NCI-H1092 (cell line): Measurements from ENCODE around the gene CPNE9.
A peak's percentile ranks its signal among the peaks of the same experiment; 100 is the strongest.

Experiments
- DNase-seq: peaks from one replicate; lab custom pipeline; 2025; lab: John Stamatoyannopoulos, UW

The CPNE9 gene

GRCh38 chr3:9687514-9687913, 16.1 kb upstream of the CPNE9 start:
- DNase-seq: no peak

- no peak for DNase-seq
Observed at GRCh38 chr3:9688961-9689360, 14.7 kb upstream of the CPNE9 start.

GRCh38 chr3:9689757-9690156, 13.9 kb upstream of the CPNE9 start:
- DNase-seq: no peak

GRCh38 chr3:9690451-9691450, 12.9 kb upstream of the CPNE9 start:
- no peak for DNase-seq

DNA sequence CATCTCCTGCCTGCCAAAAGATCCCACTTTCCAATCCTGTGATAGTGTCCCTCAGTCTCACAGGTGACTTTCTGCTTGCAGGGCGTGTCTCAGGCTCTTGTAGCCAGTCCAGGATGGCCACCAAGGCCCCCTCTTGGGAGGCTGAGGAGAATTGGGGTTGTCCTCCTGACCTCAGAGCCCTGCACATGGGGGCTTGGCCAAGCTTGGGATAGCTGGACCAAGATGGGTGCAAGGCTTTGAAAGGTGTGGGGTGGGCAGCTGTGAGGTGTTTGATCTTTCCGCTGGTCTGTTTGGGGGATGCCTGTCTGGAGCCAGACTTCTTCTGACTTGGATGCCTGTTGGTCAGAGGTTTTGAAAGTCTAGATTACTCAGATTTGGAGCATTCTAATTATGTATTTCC, 12.0 kb upstream of the CPNE9 start:
- DNase-seq: no peak

- DNase-seq: no peak
Observed at GRCh38 chr3:9692416-9692815, 11.2 kb upstream of the CPNE9 start.

GRCh38 chr3:9695345-9695744, 8.3 kb upstream of the CPNE9 start:
- no peak for DNase-seq

DNA sequence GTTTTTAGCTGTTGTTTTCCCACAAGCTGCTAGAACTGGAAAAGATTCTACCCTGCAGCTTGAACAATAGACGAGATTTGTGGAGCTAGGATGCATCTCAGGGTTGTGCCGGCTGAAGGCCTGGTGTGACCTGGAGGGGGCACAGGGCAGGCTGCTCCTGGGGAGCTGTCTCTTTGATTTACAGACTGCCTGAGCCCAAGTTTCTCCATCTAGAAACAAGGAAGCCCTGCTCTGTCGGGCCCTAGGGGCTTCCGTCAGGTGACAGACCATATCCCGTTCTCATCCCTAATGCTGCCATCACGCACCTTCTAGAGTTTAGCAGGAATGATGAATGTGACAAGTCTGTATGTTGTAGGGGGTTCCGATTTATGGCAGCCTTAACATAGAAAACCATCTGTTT, 7.9 kb upstream of the CPNE9 start:
- no peak for DNase-seq

- DNase-seq: no peak
Observed at GRCh38 chr3:9696480-9697220, 7.0 kb upstream of the CPNE9 start.

DNA sequence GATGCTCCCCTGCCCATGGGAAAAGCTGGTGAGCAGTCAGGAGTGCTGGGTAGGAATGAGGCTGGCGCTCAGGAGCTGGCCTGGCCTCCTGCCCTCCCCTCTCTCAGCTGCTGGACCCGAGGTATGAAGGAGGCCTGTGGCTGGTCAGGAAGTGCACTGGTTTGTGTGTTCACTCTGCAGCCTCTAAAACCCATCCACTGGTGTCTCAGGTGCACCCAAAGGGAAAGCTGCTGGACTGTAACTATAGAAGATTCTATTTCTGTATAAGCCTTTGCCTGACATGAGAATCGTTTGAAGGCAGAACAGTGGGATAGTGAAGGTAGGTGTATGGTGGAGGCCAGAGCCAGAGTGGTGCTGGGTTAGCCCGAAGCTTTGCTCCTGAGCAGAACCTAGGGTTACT, 5.7 kb upstream of the CPNE9 start:
- no peak for DNase-seq

GRCh38 chr3:9698293-9698692, 5.3 kb upstream of the CPNE9 start:
- DNase-seq: no peak

DNA sequence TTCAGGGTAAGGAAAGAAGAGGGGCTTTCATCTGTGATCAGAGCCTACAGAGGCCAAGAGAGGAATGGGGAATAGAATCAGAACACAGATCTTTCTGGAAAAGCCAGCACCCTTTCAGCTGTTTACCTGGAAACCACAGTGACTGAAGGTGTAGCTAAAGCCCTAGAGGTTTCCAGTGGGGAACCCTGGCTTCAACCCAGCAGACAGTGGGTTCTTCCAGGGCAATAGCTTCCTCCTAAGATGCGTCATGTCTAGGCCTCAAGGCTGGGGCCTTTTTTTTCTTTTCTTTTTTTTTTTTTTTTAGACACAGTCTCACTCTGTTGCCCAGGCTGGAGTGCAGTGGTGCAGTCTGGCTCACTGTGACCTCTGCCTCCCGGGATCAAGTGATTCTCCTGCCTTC, 3.1 kb upstream of the CPNE9 start:
- no peak for DNase-seq

GRCh38 chr3:9701006-9701405, 2.6 kb upstream of the CPNE9 start:
- DNase-seq: no peak

DNA sequence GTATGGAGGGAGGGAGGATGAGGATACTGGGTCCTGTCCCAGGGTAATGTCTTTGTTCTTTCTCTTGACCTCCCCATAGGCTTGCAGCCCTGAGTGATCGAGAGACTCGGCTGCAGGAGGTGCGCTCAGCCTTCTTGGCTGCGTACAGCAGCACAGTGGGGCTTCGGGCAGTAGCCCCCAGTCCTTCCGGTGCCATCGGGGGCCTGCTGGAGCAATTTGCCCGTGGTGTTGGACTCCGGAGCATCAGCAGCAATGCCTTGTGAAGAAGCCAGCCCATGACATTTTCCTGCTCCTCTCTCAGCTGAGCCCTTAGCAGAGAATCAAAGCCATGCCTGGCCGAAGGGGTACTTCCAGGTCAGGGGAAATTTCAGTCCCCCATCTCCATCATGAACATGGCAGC, 1.9 kb upstream of the CPNE9 start:
- no peak for DNase-seq

DNA sequence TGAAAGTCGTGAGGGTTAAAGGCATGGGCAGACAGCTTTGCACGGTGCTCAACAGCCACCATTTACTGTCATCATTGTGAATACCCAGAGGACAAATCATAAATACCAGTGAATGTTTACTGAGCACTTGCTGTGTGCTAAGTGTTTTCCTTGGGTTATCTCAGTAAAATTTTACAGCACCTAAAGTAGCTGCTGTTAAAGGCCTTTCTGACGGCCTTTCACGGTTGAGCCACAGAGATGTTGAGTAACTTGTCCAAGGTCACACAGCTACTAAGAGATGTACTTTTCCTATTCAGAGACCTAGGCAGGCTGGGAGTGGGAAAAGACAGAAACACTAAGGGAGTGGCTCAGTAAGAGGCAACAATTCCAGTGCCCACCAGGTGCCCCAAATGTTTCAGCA, 393 bp upstream of the CPNE9 start:
- no peak for DNase-seq

DNA sequence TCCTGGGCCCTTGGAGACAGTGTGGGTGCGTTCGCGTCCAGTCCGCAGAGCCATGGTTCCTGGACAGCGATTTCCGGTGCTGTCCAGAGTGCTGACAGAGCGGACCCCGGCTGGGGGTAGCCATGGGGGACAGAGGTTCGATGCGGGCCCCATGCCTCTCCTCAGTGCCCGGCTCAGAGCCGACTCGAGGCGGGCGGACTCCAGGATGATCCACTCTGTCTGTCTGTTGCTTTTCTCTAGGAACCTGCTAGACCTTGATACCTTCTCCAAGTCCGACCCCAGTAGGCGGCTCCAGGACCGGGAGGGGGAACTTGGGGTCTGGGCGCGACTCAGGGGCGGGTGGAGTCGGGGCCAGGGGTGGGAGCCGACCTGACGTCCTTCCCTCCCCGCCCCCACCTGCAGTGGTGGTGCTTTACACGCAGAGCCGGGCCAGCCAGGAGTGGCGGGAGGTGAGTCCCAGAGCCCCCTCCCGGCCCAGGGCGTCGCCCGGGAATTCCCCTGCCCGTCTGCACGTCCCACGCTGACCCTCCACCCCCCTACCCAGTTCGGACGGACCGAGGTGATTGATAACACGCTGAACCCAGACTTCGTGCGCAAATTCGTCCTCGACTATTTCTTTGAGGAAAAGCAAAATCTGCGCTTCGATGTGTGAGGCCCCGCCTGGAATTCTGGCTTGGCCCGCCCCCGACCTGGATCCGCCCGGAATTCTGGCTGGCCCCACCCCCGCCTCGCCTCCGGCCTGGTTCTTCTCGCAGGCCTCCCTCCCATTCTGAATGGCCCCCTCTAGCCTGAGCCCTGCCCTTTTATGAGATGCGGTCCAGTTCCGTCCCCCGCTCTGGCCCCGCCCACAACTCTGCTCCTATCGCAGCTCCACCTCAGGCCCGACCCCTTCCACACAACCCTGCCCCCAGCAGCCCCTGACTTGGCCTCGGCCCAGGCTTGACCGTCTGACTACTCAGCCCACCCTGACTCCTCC, 1.0 kb downstream of the CPNE9 start:
- DNase-seq: no peak

GRCh38 chr3:9710174-9710739, 6.6 kb downstream of the CPNE9 start:
- DNase-seq: no peak

DNA sequence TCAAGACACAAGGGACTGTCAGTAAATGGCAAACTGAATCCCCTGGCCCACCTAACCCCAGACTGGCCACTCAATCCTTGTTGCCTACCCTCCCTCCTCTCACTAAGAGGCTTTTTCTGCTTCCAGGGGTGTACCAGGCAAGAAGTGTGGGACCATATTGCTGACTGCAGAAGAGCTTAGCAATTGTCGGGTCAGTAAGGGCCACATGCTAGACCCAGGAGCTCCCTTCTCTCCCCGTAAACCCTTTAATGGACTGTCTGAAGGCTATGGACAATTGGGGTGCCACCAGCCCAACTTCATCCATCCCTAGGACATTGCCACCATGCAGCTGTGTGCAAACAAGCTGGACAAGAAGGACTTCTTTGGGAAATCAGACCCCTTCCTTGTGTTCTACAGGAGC, 8.8 kb downstream of the CPNE9 start:
- no peak for DNase-seq

GRCh38 chr3:9713142-9713541, 9.5 kb downstream of the CPNE9 start:
- no peak for DNase-seq

DNA sequence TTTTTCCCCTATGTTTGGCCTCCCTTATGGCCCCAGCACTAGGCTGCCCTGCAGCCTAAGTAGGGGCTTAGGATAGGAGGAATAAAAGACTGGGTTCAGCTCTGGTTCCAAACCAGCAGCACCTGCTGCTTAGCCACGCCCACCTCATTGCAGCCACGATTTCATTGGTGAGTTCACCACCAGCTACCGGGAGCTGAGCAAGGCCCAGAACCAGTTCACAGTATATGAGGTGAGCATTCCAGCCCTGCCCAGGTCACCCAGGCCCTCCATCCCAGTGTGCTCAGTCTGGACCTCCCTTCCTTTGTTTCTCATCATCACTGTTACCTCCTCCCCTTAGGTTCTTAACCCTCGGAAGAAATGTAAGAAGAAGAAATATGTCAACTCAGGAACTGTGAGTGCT, 11.5 kb downstream of the CPNE9 start:
- no peak for DNase-seq

DNA sequence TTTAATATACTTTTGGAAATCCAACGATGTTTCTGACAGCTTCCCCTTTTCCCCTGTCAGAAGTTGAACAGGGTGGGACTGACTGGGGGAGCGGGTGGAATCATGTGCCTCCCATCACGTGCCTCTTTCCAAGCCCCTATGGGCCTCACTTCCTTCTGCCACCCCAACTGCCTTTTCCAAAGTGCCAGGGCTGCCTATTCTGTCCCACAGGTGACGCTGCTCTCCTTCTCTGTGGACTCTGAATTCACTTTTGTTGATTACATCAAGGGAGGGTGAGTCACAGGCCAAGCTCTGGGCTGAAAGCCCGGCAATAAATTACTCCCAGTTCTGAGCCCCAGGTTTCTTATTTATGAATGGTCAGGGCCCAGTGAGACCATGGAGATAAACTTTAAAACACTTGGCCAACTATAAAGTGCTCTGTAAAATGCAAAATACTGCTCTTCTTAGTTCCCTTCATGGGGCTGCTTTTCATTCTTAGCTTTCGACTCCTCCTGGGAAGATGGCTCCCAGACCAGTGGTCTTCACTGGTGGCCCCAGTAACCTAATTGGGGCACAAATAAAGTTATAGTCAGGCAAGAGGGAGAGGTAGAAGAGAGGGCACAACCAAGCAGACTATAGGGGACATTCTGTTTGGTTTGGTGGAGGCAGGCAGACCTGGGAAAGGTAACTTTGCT, 12.3 kb downstream of the CPNE9 start:
- DNase-seq: peak; percentile 13
